NK-92 (cell line): ENCODE data around the gene FST.

Experiments
- DNase-seq: peaks from one replicate; lab custom pipeline; 2025; ENCODE audit not compliant: unreplicated experiment; lab: John Stamatoyannopoulos, UW

The FST gene

GRCh38 chr5:53480416-53481158 lies at the start of gene FST:
Gene FST (plus strand): TSS chr5:53480629. CDS start chr5:53480792, 163 bp downstream.
- no peak for DNase-seq

GRCh38 chr5:53431665-53432064 lies 48.8 kb upstream of the FST start:
- no peak for DNase-seq

GRCh38 chr5:53433026-53433425 lies 47.4 kb upstream of the FST start:
- DNase-seq = no peak

GRCh38 chr5:53434541-53434940 lies 45.9 kb upstream of the FST start:
- no peak for DNase-seq

- no peak for DNase-seq
Measured at GRCh38 chr5:53436480-53437191, 43.8 kb upstream of the FST start.

GRCh38 chr5:53438079-53438478 lies 42.4 kb upstream of the FST start:
- no peak for DNase-seq

- DNase-seq = no peak
Measured at GRCh38 chr5:53438486-53439472, 41.6 kb upstream of the FST start.

GRCh38 chr5:53442961-53443360 lies 37.5 kb upstream of the FST start:
- no peak for DNase-seq

- no peak for DNase-seq
Measured at GRCh38 chr5:53445569-53445968, 34.9 kb upstream of the FST start.

- no peak for DNase-seq
Measured at GRCh38 chr5:53446908-53447307, 33.5 kb upstream of the FST start.

GRCh38 chr5:53448851-53449250 lies 31.6 kb upstream of the FST start:
- DNase-seq = no peak

- DNase-seq = no peak
Measured at GRCh38 chr5:53453898-53454718, 26.3 kb upstream of the FST start.

GRCh38 chr5:53454719-53455000 lies 25.8 kb upstream of the FST start:
- no peak for DNase-seq

GRCh38 chr5:53456366-53456765 lies 24.1 kb upstream of the FST start:
- no peak for DNase-seq

- no peak for DNase-seq
Measured at GRCh38 chr5:53463909-53464621, 16.4 kb upstream of the FST start.

- DNase-seq = no peak
Measured at GRCh38 chr5:53464722-53465121, 15.7 kb upstream of the FST start.

- DNase-seq = no peak
Measured at GRCh38 chr5:53469946-53470687, 10.3 kb upstream of the FST start.

- DNase-seq = no peak
Measured at GRCh38 chr5:53472279-53472678, 8.2 kb upstream of the FST start.

- no peak for DNase-seq
Measured at GRCh38 chr5:53472720-53473510, 7.5 kb upstream of the FST start.
